Activated CD4-positive, CD25-positive, alpha-beta regulatory T cell treated with anti-CD3 and anti-CD28 coated beads, Interleukin-2, amount 50 U/mL, for 16 hours (primary cell): Measurements from ENCODE around the gene LYPD4.
"Not testable (repeated sequence)": the region's sequence is repeated elsewhere in the genome, so short reads cannot be mapped to it uniquely, and the experiment has no call there.

Source experiments
- DNase-seq: peaks from one replicate; pipeline ENCODE4 v3.0.0-alpha.2; 2020; ENCODE audit warnings: low read depth, low spot score

LYPD4 gene

DNA sequence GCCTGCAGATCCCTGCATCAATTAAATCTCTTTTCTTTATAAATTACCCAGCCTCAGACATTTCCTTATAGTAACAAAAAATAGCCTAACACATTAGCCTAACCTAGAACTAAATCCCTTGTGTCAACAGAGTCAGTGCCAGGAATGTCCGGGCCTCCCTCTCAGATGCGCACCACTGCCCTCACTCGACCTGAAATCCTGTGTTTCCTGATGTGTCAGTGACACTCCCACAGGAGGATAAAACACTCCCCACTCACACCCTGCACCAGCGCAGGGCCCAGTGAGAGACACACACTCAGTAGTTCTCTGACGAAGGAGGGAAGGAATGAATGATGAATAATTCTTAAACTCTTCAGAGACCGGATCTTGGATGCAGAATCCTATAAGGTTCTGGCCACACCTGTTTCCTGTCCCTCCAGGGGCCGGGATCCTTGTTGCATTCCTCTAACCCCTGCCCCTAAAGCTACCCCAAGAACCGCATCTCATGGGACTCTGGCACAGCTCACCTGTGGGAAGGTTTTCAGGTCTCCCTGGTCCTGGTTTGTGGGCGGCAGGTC is 45.0 kb downstream of the LYPD4 start:
- no peak for DNase-seq

- no peak for DNase-seq
Measured at GRCh38 chr19:41796901-41797300, 47.6 kb downstream of the LYPD4 start.

DNA sequence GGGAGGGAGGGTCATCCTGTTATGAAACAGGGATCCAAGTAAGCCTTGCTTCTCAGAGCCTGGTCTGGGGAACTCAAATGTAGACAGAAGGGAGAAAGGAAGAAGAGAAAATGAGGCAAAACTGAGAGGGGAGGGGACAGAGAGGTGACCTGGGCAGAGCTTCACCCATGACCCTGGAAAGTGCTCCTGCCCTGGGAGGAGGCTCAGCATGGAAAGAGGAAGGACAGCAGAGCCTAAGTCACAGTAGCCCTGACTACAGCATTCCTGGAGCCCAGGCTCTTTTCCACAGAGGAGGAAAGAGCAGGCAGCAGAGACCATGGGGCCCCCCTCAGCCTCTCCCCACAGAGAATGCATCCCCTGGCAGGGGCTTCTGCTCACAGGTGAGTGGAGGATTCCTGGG is 48.1 kb downstream of the LYPD4 start, which contains the start of gene CEACAM3:
TSS of gene CEACAM3 (plus strand) at position 226 of the 400 bp plus-strand sequence. CDS start at position 317, 91 bp downstream.
- no peak for DNase-seq

- DNase-seq: peak; percentile 40
Measured at GRCh38 chr19:41795031-41795461, 49.4 kb downstream of the LYPD4 start.

GRCh38 chr19:41793414-41793727 is 51.1 kb downstream of the LYPD4 start:
- DNase-seq: no peak

GRCh38 chr19:41792513-41793413 is 51.7 kb downstream of the LYPD4 start:
- DNase-seq: no peak

DNA sequence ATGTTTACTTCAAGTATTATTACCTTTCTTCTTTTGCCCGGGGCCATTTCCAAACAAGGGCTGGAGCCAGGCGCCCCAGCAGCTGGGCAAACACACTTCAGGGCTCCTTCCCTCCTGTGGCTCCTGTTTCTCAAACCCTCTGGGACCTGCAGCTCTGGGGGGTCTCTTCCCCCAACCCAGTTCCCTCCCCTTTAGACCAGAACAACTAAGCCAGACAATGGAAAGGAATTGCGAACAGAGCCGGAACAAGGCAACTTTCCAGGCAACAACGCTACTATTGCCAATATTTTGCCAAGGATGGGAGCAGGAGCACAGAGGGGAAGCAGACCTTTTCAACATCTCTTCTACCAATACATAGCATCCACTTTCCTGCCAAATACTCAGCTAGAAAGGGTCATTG is 55.4 kb downstream of the LYPD4 start:
- not testable (repeated sequence) for DNase-seq

DNA sequence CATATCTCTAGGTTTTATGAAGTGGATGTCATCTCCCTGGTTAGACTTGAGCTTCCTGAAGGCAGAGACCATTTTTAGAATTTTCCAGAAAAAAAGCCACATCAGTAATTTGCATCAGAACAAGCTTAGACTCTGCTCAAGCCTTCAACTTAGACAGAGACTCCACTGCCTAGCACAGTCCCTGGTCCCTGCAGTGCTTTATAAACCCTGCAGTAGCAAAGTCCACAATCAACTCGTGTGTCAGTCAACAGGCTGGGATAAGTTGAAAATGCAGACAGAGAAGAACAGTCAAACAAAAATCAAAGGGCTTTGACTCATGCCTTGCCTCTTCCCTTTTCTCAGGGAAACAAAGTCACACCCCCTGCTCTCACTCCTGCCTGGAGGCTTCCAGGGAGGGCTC is 56.0 kb downstream of the LYPD4 start:
- DNase-seq: not testable (repeated sequence)
